ENCODE data around the gene KATNB1.

KATNB1 gene

DNA sequence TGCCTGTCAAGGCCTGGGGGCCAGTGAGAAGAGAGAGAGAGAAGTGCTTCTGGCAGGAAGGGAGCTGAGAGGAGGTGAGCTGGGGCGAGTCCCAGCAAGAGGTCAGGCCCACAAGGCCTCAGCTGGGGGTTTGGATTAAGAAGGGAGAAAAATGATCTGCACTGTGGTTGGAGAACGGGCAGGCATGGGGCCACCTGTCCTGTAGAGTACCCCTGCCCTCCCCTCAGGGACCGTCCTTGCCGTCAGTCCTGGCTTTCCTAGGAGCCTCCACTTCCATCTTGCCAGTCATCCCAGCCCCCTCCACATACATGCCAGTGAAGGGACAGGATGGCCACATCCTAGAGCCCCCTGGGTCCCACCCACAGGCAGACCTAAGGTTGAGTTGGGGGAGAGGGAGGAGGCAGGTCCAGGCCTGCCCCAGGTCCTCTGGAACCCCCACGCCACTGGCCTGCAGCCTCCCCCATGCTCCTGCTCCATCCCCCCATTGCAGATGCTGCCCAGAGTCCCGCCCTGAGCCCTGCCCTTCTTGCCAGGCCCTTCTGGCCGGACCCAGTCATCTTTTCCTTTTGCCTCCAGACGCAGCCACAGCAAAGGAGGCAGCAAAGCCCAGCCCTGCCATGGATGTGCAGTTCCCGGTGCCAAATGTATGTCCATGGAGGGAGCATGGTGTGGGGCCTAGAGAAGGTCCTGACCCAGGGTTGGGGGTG is 18.9 kb downstream of the KATNB1 start:
- H3K79me2 ChIP-seq (ENCODE audit: control insufficient read depth, insufficient read depth, low read length, poor library complexity), result no peaks in the 10 kb centered on the region
- no peak overlapping the region for H2BK12ac ChIP-seq (ENCODE audit: low read length)
- DNase-seq, result no peak
- H2BK5ac ChIP-seq (ENCODE audit: low read depth, low read length, poor library complexity), result no peak overlapping the region
- peaks cover 2% of the 10 kb centered on the region for H3K9me3 ChIP-seq (ENCODE audit: insufficient read depth, low read depth, low read length)
- H2AFZ ChIP-seq (ENCODE audit: insufficient read depth, low read length, poor library complexity), result no peak overlapping the region
- no peak overlapping the region for H3K27ac ChIP-seq (ENCODE audit: low read depth, low read length)
- no peaks in the 10 kb centered on the region for H3K27me3 ChIP-seq (ENCODE audit: insufficient read depth, low read length)
- no peak overlapping the region for H3K4me3 ChIP-seq (ENCODE audit: low read depth, low read length)
- no peak overlapping the region for H3K4ac ChIP-seq (ENCODE audit: low read depth, low read length)
- peaks cover 40 to 41% of the 10 kb centered on the region in 2 experiments for H3K36me3 ChIP-seq (ENCODE audit: control insufficient read depth in 1 of 2, insufficient read depth in 2 of 2, low read length in 2 of 2)
- H3K4me1 ChIP-seq (ENCODE audit: control insufficient read depth in 1 of 2, insufficient read depth in 2 of 2, low read length in 2 of 2), result peaks cover 13 to 15% of the 10 kb centered on the region in 2 experiments
- H3K4me2 ChIP-seq (ENCODE audit: low read length), result no peak overlapping the region
- H3K9ac ChIP-seq (ENCODE audit: low read length), result no peak overlapping the region
- H4K12ac ChIP-seq (ENCODE audit: low read depth, low read length), result no peak overlapping the region
- H4K8ac ChIP-seq (ENCODE audit: low read depth, low read length), result no peak overlapping the region
- WGBS (ENCODE audit: extremely low coverage, insufficient coverage, insufficient read length), result no CpG with 5 or more reads among the region's 9 CpGs
- H3K18ac ChIP-seq (ENCODE audit: low read length), result no peak overlapping the region
- no peak overlapping the region for H2AK5ac ChIP-seq (ENCODE audit: low read length)
- H4K91ac ChIP-seq (ENCODE audit: low read depth, low read length), result no peak overlapping the region
- peaks cover 3% of the 10 kb centered on the region for H3K79me1 ChIP-seq (ENCODE audit: low read length)
- H2BK120ac ChIP-seq (ENCODE audit: insufficient read depth, low read length, poor library complexity), result no peak overlapping the region
- no peak overlapping the region for H3K23ac ChIP-seq (ENCODE audit: low read length)
- H3K14ac ChIP-seq (ENCODE audit: low read length), result no peak overlapping the region

DNA sequence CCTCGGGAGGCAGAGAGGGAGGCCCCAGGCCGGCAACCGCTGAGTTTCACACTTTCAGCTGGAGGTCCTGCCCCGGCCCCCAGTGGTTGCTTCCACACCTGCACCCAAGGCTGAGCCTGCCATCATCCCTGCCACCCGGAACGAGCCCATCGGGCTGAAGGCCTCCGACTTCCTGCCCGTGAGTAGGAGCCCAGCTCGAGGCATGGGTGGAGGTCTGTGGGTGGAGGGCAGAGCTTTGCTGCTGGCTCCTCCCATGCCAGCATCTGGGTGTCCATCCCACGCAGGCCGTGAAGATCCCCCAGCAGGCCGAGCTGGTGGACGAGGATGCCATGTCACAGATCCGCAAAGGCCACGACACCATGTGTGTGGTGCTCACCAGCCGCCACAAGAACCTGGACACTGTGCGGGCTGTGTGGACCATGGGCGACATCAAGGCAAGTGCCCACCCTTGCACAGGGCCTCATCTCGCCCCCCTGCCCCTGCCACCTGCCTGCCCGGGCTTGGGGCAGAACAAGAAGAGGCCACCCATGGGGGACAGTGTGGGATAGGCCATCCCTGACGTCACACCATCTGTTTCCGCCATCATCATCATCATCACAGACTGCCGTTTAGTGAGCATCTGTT is 19.6 kb downstream of the KATNB1 start:
- Histone ChIP-seq H3K4me2 (ENCODE audit: low read length) (no peak overlapping the region), H3K14ac (ENCODE audit: low read length) (no peak overlapping the region), H2BK120ac (ENCODE audit: insufficient read depth, low read length, poor library complexity) (no peak overlapping the region), H3K79me1 (ENCODE audit: low read length) (peaks cover 3% of the 10 kb centered on the region), H3K23ac (ENCODE audit: low read length) (no peak overlapping the region), H3K36me3 (ENCODE audit: control insufficient read depth in 1 of 2, insufficient read depth in 2 of 2, low read length in 2 of 2) (peaks cover 42 to 43% of the 10 kb centered on the region in 2 experiments), H4K12ac (ENCODE audit: low read depth, low read length) (no peak overlapping the region), H3K9me3 (ENCODE audit: insufficient read depth, low read depth, low read length) (peaks cover 2% of the 10 kb centered on the region), H3K4me1 (ENCODE audit: control insufficient read depth in 1 of 2, insufficient read depth in 2 of 2, low read length in 2 of 2) (peaks cover 20 to 21% of the 10 kb centered on the region in 2 experiments), H3K4ac (ENCODE audit: low read depth, low read length) (no peak overlapping the region), H3K27ac (ENCODE audit: low read depth, low read length) (no peak overlapping the region), H4K8ac (ENCODE audit: low read depth, low read length) (no peak overlapping the region), H2BK5ac (ENCODE audit: low read depth, low read length, poor library complexity) (no peak overlapping the region), H4K91ac (ENCODE audit: low read depth, low read length) (no peak overlapping the region), H3K4me3 (ENCODE audit: low read depth, low read length) (no peak overlapping the region), H3K27me3 (ENCODE audit: insufficient read depth, low read length) (no peaks in the 10 kb centered on the region), H2BK12ac (ENCODE audit: low read length) (no peak overlapping the region), H3K9ac (ENCODE audit: low read length) (no peak overlapping the region), H2AK5ac (ENCODE audit: low read length) (no peak overlapping the region), H2AFZ (ENCODE audit: insufficient read depth, low read length, poor library complexity) (no peak overlapping the region), H3K79me2 (ENCODE audit: control insufficient read depth, insufficient read depth, low read length, poor library complexity) (no peaks in the 10 kb centered on the region), H3K18ac (ENCODE audit: low read length) (no peak overlapping the region)
- DNase-seq, result no peak
- no CpG with 5 or more reads among the region's 24 CpGs for WGBS (ENCODE audit: extremely low coverage, insufficient coverage, insufficient read length)

DNA sequence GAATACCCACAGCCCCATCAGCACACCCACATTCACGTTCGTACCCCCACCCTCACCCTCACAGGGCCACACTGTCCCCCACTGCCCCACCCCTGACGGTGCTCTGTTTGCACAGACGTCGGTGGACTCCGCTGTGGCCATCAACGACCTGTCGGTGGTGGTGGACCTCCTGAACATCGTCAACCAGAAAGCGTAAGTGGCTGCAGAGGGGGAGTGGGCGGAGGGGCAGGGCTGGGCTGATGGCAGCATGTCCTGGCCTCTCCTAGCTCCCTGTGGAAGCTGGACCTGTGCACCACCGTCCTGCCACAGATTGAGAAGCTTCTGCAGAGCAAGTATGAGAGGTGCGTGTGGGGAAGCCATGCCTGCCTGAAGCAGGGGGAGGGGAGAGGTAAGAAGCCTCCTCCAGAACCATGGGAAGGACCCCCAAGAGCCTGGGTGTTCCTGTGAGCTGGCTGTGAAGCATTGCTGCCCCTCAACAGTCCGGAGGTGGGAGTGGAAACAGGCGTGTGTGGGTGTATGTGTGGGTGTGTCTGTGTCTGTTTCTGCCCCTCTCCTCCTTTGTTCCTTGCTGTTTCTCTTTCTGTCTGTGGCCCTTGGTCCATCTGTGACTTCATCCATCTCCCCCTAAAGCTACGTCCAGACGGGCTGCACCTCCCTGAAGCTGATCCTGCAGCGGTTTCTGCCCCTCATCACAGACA is 20.3 kb downstream of the KATNB1 start:
- Histone ChIP-seq H3K79me2 (ENCODE audit: control insufficient read depth, insufficient read depth, low read length, poor library complexity) (no peaks in the 10 kb centered on the region), H2BK5ac (ENCODE audit: low read depth, low read length, poor library complexity) (no peak overlapping the region), H4K91ac (ENCODE audit: low read depth, low read length) (no peak overlapping the region), H3K9ac (ENCODE audit: low read length) (no peak overlapping the region), H3K27me3 (ENCODE audit: insufficient read depth, low read length) (no peaks in the 10 kb centered on the region), H3K18ac (ENCODE audit: low read length) (no peak overlapping the region), H2AFZ (ENCODE audit: insufficient read depth, low read length, poor library complexity) (no peak overlapping the region), H2BK120ac (ENCODE audit: insufficient read depth, low read length, poor library complexity) (no peak overlapping the region), H3K4ac (ENCODE audit: low read depth, low read length) (no peak overlapping the region), H3K14ac (ENCODE audit: low read length) (no peak overlapping the region), H3K36me3 (ENCODE audit: control insufficient read depth in 1 of 2, insufficient read depth in 2 of 2, low read length in 2 of 2) (peaks cover 49 to 50% of the 10 kb centered on the region in 2 experiments), H3K4me3 (ENCODE audit: low read depth, low read length) (no peak overlapping the region), H3K79me1 (ENCODE audit: low read length) (peaks cover 3% of the 10 kb centered on the region), H3K23ac (ENCODE audit: low read length) (no peak overlapping the region), H4K8ac (ENCODE audit: low read depth, low read length) (no peak overlapping the region), H3K4me2 (ENCODE audit: low read length) (no peak overlapping the region), H3K4me1 (ENCODE audit: control insufficient read depth in 1 of 2, insufficient read depth in 2 of 2, low read length in 2 of 2) (peaks cover 23 to 27% of the 10 kb centered on the region in 2 experiments), H2AK5ac (ENCODE audit: low read length) (no peak overlapping the region), H4K12ac (ENCODE audit: low read depth, low read length) (no peak overlapping the region), H3K27ac (ENCODE audit: low read depth, low read length) (no peak overlapping the region), H2BK12ac (ENCODE audit: low read length) (no peak overlapping the region), H3K9me3 (ENCODE audit: insufficient read depth, low read depth, low read length) (peaks cover 2% of the 10 kb centered on the region)
- WGBS (ENCODE audit: extremely low coverage, insufficient coverage, insufficient read length), result no CpG with 5 or more reads among the region's 18 CpGs
- DNase-seq, result no peak

DNA sequence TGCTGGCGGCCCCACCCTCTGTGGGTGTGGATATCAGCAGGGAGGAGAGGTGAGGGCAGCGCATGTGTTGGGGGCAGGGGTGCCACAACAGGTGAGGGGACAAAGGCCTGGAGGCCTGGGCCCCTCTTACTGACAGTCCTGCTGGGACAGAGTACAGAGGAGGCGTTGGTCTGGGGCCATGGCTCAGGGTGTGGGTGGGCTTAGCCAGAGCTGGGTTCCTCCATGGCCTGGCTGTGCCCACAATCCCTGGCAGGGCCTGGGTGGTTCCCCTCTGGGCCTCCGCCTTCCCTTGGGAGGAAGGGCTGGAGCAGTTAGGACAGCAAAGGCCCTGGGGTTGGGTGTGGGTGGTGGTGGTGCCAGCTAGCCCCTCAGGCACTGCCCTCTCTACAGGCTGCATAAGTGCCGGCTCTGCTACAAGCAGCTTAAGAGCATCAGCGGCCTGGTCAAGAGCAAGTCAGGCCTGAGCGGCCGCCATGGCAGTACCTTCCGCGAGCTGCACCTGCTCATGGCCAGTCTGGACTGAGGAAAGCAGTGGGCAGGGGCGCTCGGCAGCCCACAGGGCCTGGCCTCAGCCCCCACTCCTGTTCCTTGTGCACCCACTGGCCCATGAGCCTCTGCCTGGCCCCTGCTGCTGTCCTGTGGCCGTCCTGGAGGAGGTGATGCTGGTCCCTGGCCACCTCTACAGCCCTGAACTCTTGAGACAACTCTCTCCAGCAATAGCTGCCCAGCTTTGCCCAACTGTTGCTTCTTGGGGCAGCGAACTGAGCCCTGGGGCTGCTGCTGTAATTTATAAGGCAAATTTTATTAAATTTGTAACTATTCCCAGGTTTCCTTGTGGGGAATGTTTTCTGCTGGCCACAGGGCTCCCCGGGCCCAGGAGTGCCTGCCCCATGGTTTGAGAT is 21.1 kb downstream of the KATNB1 start:
- Histone ChIP-seq H4K8ac (ENCODE audit: low read depth, low read length) (no peak overlapping the region), H2BK5ac (ENCODE audit: low read depth, low read length, poor library complexity) (no peak overlapping the region), H3K27ac (ENCODE audit: low read depth, low read length) (no peak overlapping the region), H2AK5ac (ENCODE audit: low read length) (no peak overlapping the region), H3K36me3 (ENCODE audit: control insufficient read depth in 1 of 2, insufficient read depth in 2 of 2, low read length in 2 of 2) (peaks cover 54 to 57% of the 10 kb centered on the region in 2 experiments), H3K18ac (ENCODE audit: low read length) (no peak overlapping the region), H2BK12ac (ENCODE audit: low read length) (no peak overlapping the region), H3K79me2 (ENCODE audit: control insufficient read depth, insufficient read depth, low read length, poor library complexity) (no peaks in the 10 kb centered on the region), H3K27me3 (ENCODE audit: insufficient read depth, low read length) (no peaks in the 10 kb centered on the region), H3K4me2 (ENCODE audit: low read length) (no peak overlapping the region), H3K9ac (ENCODE audit: low read length) (no peak overlapping the region), H3K4ac (ENCODE audit: low read depth, low read length) (no peak overlapping the region), H4K12ac (ENCODE audit: low read depth, low read length) (peak overlapping the region; percentile 26), H3K9me3 (ENCODE audit: insufficient read depth, low read depth, low read length) (peaks cover 2% of the 10 kb centered on the region), H4K91ac (ENCODE audit: low read depth, low read length) (no peak overlapping the region), H2BK120ac (ENCODE audit: insufficient read depth, low read length, poor library complexity) (no peak overlapping the region), H2AFZ (ENCODE audit: insufficient read depth, low read length, poor library complexity) (no peak overlapping the region), H3K4me3 (ENCODE audit: low read depth, low read length) (no peak overlapping the region), H3K14ac (ENCODE audit: low read length) (no peak overlapping the region), H3K23ac (ENCODE audit: low read length) (no peak overlapping the region), H3K4me1 (ENCODE audit: control insufficient read depth in 1 of 2, insufficient read depth in 2 of 2, low read length in 2 of 2) (peaks cover 23 to 27% of the 10 kb centered on the region in 2 experiments), H3K79me1 (ENCODE audit: low read length) (peaks cover 3% of the 10 kb centered on the region)
- DNase-seq, result no peak
- WGBS (ENCODE audit: extremely low coverage, insufficient coverage, insufficient read length), result no CpG with 5 or more reads among the region's 15 CpGs
